Thyroid gland (tissue), 4 donors: ENCODE measurements around the gene LRIG1.

ENCODE experiments used
- CTCF ChIP-seq, 6 experiments: fragments of 200-600 bp in 3 of 6; fragments of 450-650 bp in 3 of 6; sonication (generic) in 3 of 6; IDR thresholded peaks; one replicate each; pipeline ENCODE4 v1.5.1; 2016 to 2019; ENCODE audit warnings: antibody characterized with exemption in 6 of 6, mild to moderate bottlenecking in 2 of 6, inconsistent platforms in 1 of 6, moderate library complexity in 1 of 6
- POLR2A ChIP-seq, 2 donors: fragments of 450-650 bp; IDR thresholded peaks; one replicate each; pipeline ENCODE4 v1.6.1; 2017; ENCODE audit warnings: antibody characterized with exemption in 2 of 2, mild to moderate bottlenecking in 2 of 2, moderate library complexity in 1 of 2

GRCh38 chr3:66342717-66343356 lies 158.0 kb downstream of the LRIG1 start:
- no peak for TF ChIP-seq CTCF (IDR thresholded peaks at IDR 0.05)
- no peak for TF ChIP-seq POLR2A (IDR thresholded peaks at IDR 0.05)
